HTR-8/SVneo (cell line): ENCODE data around the gene MED1.

Experiments
- DNase-seq: peaks from one replicate; pipeline ENCODE4 v3.0.0; 2011; ENCODE audit warnings: low spot score, mixed read lengths; ENCODE audit not compliant: insufficient read length
- FAIRE-seq: peaks from 2 replicates; lab custom pipeline; 2011; peaks lifted over from hg19 to GRCh38; lab: Jason Lieb, UNC

The MED1 gene

GRCh38 chr17:39365242-39365641, 85.8 kb downstream of the MED1 start:
- DNase-seq (no peak), FAIRE-seq (no peak)

GRCh38 chr17:39364236-39365025, 86.6 kb downstream of the MED1 start:
- FAIRE-seq (no peak), DNase-seq (no peak)

- FAIRE-seq, result no peak
- DNase-seq, result no peak
Measured at GRCh38 chr17:39361064-39361463, 90.0 kb downstream of the MED1 start.

- no peak for FAIRE-seq
Measured at GRCh38 chr17:39360537-39360936, 90.5 kb downstream of the MED1 start.

GRCh38 chr17:39359994-39360393, 91.1 kb downstream of the MED1 start:
- DNase-seq (no peak), FAIRE-seq (no peak)

More at GRCh38 chr17:39360537-39360936, 90.5 kb downstream of the MED1 start:
- no peak for DNase-seq

GRCh38 chr17:39357986-39358385, 93.1 kb downstream of the MED1 start:
- no peak for DNase-seq
- no peak for FAIRE-seq

GRCh38 chr17:39357488-39357887, 93.6 kb downstream of the MED1 start:
- DNase-seq (no peak), FAIRE-seq (no peak)
